Lung (tissue), 12 donors: ENCODE results near the gene P2RX4. TPM values are rescaled to one million over a fixed set of nuclear protein-coding genes. Genes with fewer than 3 reads are reported as not detected.

ENCODE experiments used
- ATAC-seq: fragments of 200-7000 bp; cut with Tn5 transposase; one replicate; pipeline ENCODE4 v1.9.1; 2020; ENCODE audit warnings: moderate number of reproducible peaks; ENCODE audit not compliant: insufficient read depth, low FRiP score
- DNase-seq, 3 donors: peaks; one replicate each; pipeline ENCODE4 v3.0.0-alpha.2; 2013 to 2017
- H3K27ac ChIP-seq, 2 donors: one replicate each; pipeline ENCODE4 v1.5.1; 2013; ENCODE audit warnings: mild to moderate bottlenecking in 2 of 2, moderate library complexity in 2 of 2, control low read depth in 1 of 2, inconsistent platforms in 1 of 2, low read depth in 1 of 2, low read length in 1 of 2
- H3K27me3 ChIP-seq, 3 donors: one replicate each; pipeline ENCODE4 v1.5.1; 2013; ENCODE audit warnings: low read length in 2 of 3; ENCODE audit not compliant: control insufficient read depth in 3 of 3, insufficient read depth in 3 of 3
- H3K36me3 ChIP-seq, 4 donors: one replicate each; pipeline ENCODE4 v1.5.1; 2013; ENCODE audit warnings: low read length in 4 of 4, mild to moderate bottlenecking in 1 of 4, moderate library complexity in 1 of 4; ENCODE audit not compliant: control insufficient read depth in 4 of 4, insufficient read depth in 4 of 4
- H3K4me1 ChIP-seq, 5 donors: one replicate each; pipeline ENCODE4 v1.5.1; 2013; ENCODE audit warnings: low read length in 5 of 5, mild to moderate bottlenecking in 2 of 5, moderate library complexity in 1 of 5; ENCODE audit not compliant: control insufficient read depth in 5 of 5, insufficient read depth in 5 of 5
- H3K4me3 ChIP-seq: one replicate; pipeline ENCODE4 v1.5.1; 2013; ENCODE audit warnings: mild to moderate bottlenecking, control low read depth, moderate library complexity
- H3K9ac ChIP-seq, 2 donors: one replicate each; pipeline ENCODE4 v1.5.1; 2013; ENCODE audit warnings: low read length in 2 of 2, control low read depth in 1 of 2; ENCODE audit not compliant: insufficient read depth in 1 of 2
- H3K9me3 ChIP-seq, 4 donors: one replicate each; pipeline ENCODE4 v1.5.1; 2013; ENCODE audit warnings: low read length in 3 of 4, mild to moderate bottlenecking in 1 of 4, moderate library complexity in 1 of 4; ENCODE audit not compliant: control insufficient read depth in 4 of 4, insufficient read depth in 3 of 4
- CTCF ChIP-seq: IDR thresholded peaks from 2 replicates; pipeline ENCODE4 v1.5.1; 2012; ENCODE audit warnings: mild to moderate bottlenecking; ENCODE audit errors: control extremely low read depth, extremely low read depth
- WGBS, 2 donors: extraction: QIAGEN DNeasy Blood & Tissue Kit; methylation state at CpG; one replicate each; pipeline ENCODE4 v1.1.7; 2013; 5-methylcytosine and 5-hydroxymethylcytosine counted together
- polyA plus RNA-seq, 2 donors: library from polyadenylated mRNA; stranded (reverse); fragments of 200-250 nt; gene quantifications; one replicate each; pipeline ENCODE4 v1.2.1, GENCODE V29; 2013
- total RNA-seq, 2 donors: library from RNA; depleted of rRNA in 1 of 2; stranded (reverse); fragments of >200 nt in 1 of 2; gene quantifications; one replicate each; pipeline ENCODE4 v1.2.1, GENCODE V29; 2014 to 2021
- donor health status: control.
- donor health status: control.
- donor health status: Bipolar disorder and iron deficiency.
- donor health status: healthy.
- donor health status: DM: yes; HTN: yes; CAD: no.

Gene P2RX4
- total and polyA plus RNA-seq, 4 donors: 29.5 to 60.4 (median 46.4) TPM

- H3K27ac ChIP-seq: no peak overlapping the region
- no peak overlapping the region for H3K4me3 ChIP-seq
- TF ChIP-seq CTCF: no peak
- no peak overlapping the region for H3K9ac ChIP-seq
- H3K36me3 ChIP-seq: peaks cover 0 to 10% (median 0%) of the 10 kb centered on the region in 4 donors
- WGBS, 2 donors: 71 to 86% methylated on average over 2 of the region's 2 CpGs
- H3K4me1 ChIP-seq: peaks cover 0 to 2% (median 0%) of the 10 kb centered on the region in 5 donors
- ATAC-seq (no peak), DNase-seq (no peak)
- peaks cover 0 to 3% (median 0%) of the 10 kb centered on the region in 4 donors for H3K9me3 ChIP-seq
- H3K27me3 ChIP-seq: no peaks in the 10 kb centered on the region
These were observed 23.1 kb upstream of the P2RX4 start for GRCh38 chr12:121186826-121187225.

- H3K4me1 ChIP-seq: peaks cover 0 to 2% (median 0%) of the 10 kb centered on the region in 5 donors
- H3K4me3 ChIP-seq: no peak overlapping the region
- no peak for TF ChIP-seq CTCF
- no peaks in the 10 kb centered on the region for H3K27me3 ChIP-seq
- DNase-seq (no peak), ATAC-seq (no peak)
- peaks cover 0 to 3% (median 0%) of the 10 kb centered on the region in 4 donors for H3K9me3 ChIP-seq
- peaks cover 0 to 10% (median 0%) of the 10 kb centered on the region in 4 donors for H3K36me3 ChIP-seq
- no peak overlapping the region for H3K27ac ChIP-seq
- WGBS, 2 donors: 88 to 93% methylated on average over 7 of the region's 7 CpGs
- no peak overlapping the region for H3K9ac ChIP-seq
These were observed 22.4 kb upstream of the P2RX4 start for GRCh38 chr12:121187501-121187900.

GRCh38 chr12:121188227-121188626 lies 21.7 kb upstream of the P2RX4 start:
- no peak for TF ChIP-seq CTCF
- H3K4me1 ChIP-seq: peaks cover 0 to 2% (median 0%) of the 10 kb centered on the region in 5 donors
- no peaks in the 10 kb centered on the region for H3K27me3 ChIP-seq
- H3K36me3 ChIP-seq: peaks cover 0 to 10% (median 0%) of the 10 kb centered on the region in 4 donors
- no peak overlapping the region for H3K9ac ChIP-seq
- 95 to 96% methylated on average over 2 of the region's 2 CpGs for WGBS, 2 donors
- no peak for DNase-seq
- H3K4me3 ChIP-seq: no peak overlapping the region
- H3K9me3 ChIP-seq: peaks cover 0 to 3% (median 0%) of the 10 kb centered on the region in 4 donors
- no peak overlapping the region for H3K27ac ChIP-seq
- no peak for ATAC-seq

GRCh38 chr12:121189131-121189530 lies 20.8 kb upstream of the P2RX4 start:
- Histone ChIP-seq H3K27ac (no peak overlapping the region), H3K9me3 (peaks cover 0 to 3% (median 0%) of the 10 kb centered on the region in 4 donors), H3K27me3 (no peaks in the 10 kb centered on the region), H3K36me3 (peaks cover 0 to 10% (median 0%) of the 10 kb centered on the region in 4 donors), H3K9ac (no peak overlapping the region), H3K4me1 (peaks cover 0 to 2% (median 0%) of the 10 kb centered on the region in 5 donors), H3K4me3 (no peak overlapping the region)
- 92 to 95% methylated on average over 9 of the region's 9 CpGs for WGBS, 2 donors
- ATAC-seq (no peak), DNase-seq (no peak)
- TF ChIP-seq CTCF: no peak
